Measurements from ENCODE around the gene RUNX2. TPM values are rescaled to one million over a fixed set of nuclear protein-coding genes. Genes with fewer than 3 reads are reported as not detected.

Gene RUNX2
- total RNA-seq, 3 donors from 2014 or later = 2.0 to 4.4 (median 3.4) TPM

- ATAC-seq = peak; percentile 10
- intact Hi-C loops (cut with DNase I, micrococcal nuclease) = no loop called here
Measured at GRCh38 chr6:45619211-45619760, 291.2 kb downstream of the RUNX2 start.

GRCh38 chr6:45619994-45620471 is 291.9 kb downstream of the RUNX2 start:
- TF ChIP-seq CTCF (IDR thresholded peaks at IDR 0.05) = no peak
- ATAC-seq (no peak), DNase-seq (no peak)
- Histone ChIP-seq H3K4me1 (ENCODE audit: low read depth) (no peaks in the 10 kb centered on the region), H3K9me3 (no peaks in the 10 kb centered on the region), H3K4me3 (no peak overlapping the region), H3K36me3 (ENCODE audit: low read depth) (no peaks in the 10 kb centered on the region)
- intact Hi-C loops (cut with DNase I, micrococcal nuclease) = no loop called here

More at GRCh38 chr6:45619211-45619760, 291.2 kb downstream of the RUNX2 start:
- no peak for TF ChIP-seq CTCF (IDR thresholded peaks at IDR 0.05)
- H3K9me3 ChIP-seq = no peaks in the 10 kb centered on the region
- H3K4me3 ChIP-seq = no peak overlapping the region
- H3K4me1 ChIP-seq (ENCODE audit: low read depth) = no peaks in the 10 kb centered on the region
- no peak for DNase-seq
- no peaks in the 10 kb centered on the region for H3K36me3 ChIP-seq (ENCODE audit: low read depth)

GRCh38 chr6:45624228-45624627 is 296.1 kb downstream of the RUNX2 start:
- intact Hi-C loops (cut with DNase I, micrococcal nuclease) = no loop called here
- ATAC-seq (no peak), DNase-seq (no peak)
- Histone ChIP-seq H3K36me3 (ENCODE audit: low read depth) (no peaks in the 10 kb centered on the region), H3K4me1 (ENCODE audit: low read depth) (no peaks in the 10 kb centered on the region), H3K9me3 (no peaks in the 10 kb centered on the region), H3K4me3 (no peak overlapping the region)
- no peak for TF ChIP-seq CTCF (IDR thresholded peaks at IDR 0.05)

GRCh38 chr6:45625191-45625664 is 297.1 kb downstream of the RUNX2 start:
- DNase-seq (no peak), ATAC-seq (no peak)
- H3K9me3 ChIP-seq = no peaks in the 10 kb centered on the region
- no peak overlapping the region for H3K4me3 ChIP-seq
- H3K4me1 ChIP-seq (ENCODE audit: low read depth) = no peaks in the 10 kb centered on the region
- intact Hi-C loops (cut with DNase I, micrococcal nuclease) = no loop called here
- no peak for TF ChIP-seq CTCF (IDR thresholded peaks at IDR 0.05)
- H3K36me3 ChIP-seq (ENCODE audit: low read depth) = no peaks in the 10 kb centered on the region

GRCh38 chr6:45626087-45626891 is 298.2 kb downstream of the RUNX2 start:
- TF ChIP-seq CTCF (IDR thresholded peaks at IDR 0.05) = no peak
- intact Hi-C loops (cut with DNase I, micrococcal nuclease) = no loop called here
- no peak for DNase-seq
- Histone ChIP-seq H3K4me3 (no peak overlapping the region), H3K4me1 (ENCODE audit: low read depth) (no peaks in the 10 kb centered on the region), H3K36me3 (ENCODE audit: low read depth) (no peaks in the 10 kb centered on the region), H3K9me3 (no peaks in the 10 kb centered on the region)
- no peak for ATAC-seq
